AG10803 (cell line): Measurements from ENCODE around the gene ROR1.
A peak's percentile ranks its signal among the peaks of the same experiment; 100 is the strongest.

Source experiments
- DNase-seq: peaks from one replicate; pipeline ENCODE4 v3.0.0; 2010; ENCODE audit warnings: low read depth
- H3K4me3 ChIP-seq: 2 replicates; pipeline ENCODE4 v1.5.1; 2011; ENCODE audit warnings: mild to moderate bottlenecking, low read length, control low read depth
- CTCF ChIP-seq: conservative IDR thresholded peaks from 2 replicates; pipeline ENCODE4 v1.5.1; 2011; ENCODE audit warnings: mild to moderate bottlenecking, low read length, control low read depth, inconsistent platforms

Gene ROR1

DNA sequence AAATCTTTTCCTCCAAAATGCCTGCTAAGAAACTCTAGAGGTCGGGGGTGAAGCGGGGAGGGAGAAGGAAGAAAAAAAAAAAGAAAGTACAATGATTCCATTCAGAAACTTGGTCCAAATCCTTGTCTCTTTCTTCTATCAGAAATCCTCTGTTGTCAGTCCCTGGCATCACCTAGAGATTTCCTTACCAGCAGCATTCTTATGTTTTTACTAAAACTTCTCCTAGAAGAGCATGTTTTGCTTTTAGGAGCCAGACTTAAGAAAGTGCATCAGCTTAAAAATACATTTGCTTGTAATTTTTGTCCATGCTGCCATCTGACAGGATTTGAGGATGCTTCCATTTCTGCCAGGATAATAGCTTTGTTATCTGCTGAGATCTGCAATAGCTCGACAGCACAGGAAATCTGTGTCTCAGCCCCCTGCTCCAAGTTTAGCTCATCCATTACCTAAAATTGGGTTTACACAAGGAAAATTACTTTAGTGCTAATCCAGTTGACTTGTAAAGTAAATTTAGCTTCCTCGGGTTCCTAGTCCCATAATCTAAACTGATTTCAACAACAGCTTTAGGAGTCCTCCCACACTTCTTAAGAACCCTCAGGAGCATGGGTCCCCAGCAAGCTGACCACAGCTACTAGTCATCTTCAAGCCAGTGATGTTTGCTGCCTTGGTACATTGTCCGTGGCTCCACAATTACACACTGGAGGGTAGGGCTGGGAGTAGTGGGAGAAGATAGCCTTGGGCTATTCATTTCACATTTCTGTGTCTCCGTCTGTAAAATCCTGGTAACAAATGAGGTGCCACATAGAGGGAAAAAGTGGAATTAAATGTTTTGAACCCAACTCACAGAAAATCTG is 337.3 kb downstream of the ROR1 start:
- TF ChIP-seq CTCF, result no peak
- no peak overlapping the region for H3K4me3 ChIP-seq
- DNase-seq, result no peak

DNA sequence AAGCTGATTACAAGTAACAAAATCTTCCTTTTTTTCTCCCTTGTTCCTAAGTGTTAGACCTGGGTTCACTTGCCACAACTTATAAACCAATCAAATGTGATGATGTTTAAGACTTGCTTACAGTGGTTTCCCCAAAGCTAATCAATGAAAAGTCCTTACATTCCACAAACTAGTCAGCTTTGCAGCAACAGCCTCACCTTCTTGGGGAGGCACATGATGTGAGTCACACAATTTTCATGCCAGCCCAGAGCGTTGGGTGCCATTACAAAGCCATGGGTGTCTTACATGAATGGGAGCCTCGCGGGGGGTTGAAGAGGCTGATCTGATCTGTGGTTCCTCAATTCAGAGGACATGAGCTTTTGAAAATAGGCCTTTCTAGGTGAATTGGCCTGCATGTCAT is 338.0 kb downstream of the ROR1 start:
- DNase-seq, result no peak
- H3K4me3 ChIP-seq, result no peak overlapping the region
- TF ChIP-seq CTCF, result no peak

- no peak overlapping the region for H3K4me3 ChIP-seq
- DNase-seq, result peak; percentile 77
- no peak for TF ChIP-seq CTCF
These were observed 338.5 kb downstream of the ROR1 start for GRCh38 chr1:64112281-64112680.

DNA sequence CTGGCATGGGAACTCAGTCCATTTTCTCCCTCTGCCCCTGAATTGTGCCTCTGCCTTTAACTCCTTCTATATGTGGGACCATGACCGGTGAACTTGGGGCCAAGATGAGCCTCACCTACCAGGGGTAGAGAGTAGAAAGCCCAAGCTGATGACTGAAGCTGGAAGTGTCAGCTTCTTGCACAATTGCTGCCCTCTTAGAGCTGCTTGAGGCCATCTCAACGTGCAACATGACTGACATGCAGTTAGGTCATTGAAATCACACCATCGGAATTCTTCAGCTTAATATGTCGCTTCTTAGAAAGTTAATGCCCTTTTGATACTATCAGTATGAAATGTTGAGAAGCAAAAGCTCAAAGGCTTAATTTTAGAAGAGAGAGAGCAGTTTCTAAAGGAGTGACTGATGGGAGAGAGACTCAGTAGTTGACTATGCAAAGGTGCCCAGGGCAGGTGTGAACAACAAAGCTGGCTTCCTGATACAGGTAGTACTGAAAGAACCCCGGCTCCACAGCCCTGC is 340.3 kb downstream of the ROR1 start:
- H3K4me3 ChIP-seq, result no peak overlapping the region
- no peak for TF ChIP-seq CTCF
- DNase-seq, result no peak

DNA sequence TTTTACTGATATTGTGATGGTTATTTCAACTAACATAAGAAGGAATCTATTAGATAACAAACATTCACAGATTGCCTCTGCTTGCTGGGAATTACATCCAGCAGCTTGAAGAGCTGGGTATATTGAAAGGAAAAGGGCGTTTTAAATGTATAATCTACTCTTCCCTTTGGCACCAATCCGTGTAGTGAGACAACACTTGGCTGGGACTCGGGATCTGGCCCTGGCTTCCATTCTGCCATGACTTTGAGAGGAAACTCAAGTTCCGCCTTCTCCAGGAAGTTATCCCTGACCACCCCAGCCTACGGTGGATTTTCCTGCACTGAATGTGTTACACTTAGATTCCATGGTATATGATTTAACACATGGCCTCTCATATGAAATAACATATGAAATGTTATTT is 342.7 kb downstream of the ROR1 start:
- no peak overlapping the region for H3K4me3 ChIP-seq
- TF ChIP-seq CTCF, result no peak
- DNase-seq, result no peak

DNA sequence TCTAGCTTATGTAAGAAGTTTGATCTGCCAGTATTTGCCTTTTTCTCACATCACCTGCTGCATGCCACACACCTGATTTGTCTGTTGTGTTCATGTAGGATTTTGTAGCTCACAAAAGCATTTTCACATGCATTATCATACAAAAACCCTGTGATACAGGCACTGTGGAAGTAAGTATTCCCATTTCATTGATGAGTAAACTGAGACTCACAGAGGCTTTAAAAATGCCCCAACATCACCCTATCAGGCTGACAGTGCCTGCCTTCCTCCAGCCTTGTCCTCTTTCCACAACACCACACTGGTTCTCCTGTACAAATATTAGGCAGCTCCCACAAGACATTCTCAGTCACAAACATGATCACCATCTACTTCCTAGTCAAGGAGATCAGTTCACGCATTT is 343.7 kb downstream of the ROR1 start:
- no peak for TF ChIP-seq CTCF
- DNase-seq, result no peak

GRCh38 chr1:64121766-64122385 is 348.1 kb downstream of the ROR1 start:
- no peak for TF ChIP-seq CTCF
- H3K4me3 ChIP-seq, result no peak overlapping the region
- peak; percentile 20 for DNase-seq

More for the DNA sequence above, 343.7 kb downstream of the ROR1 start:
- no peak overlapping the region for H3K4me3 ChIP-seq
